ENCODE data around the gene MAP7D3. TPM values are rescaled to one million over a fixed set of nuclear protein-coding genes. Genes with fewer than 3 reads are reported as not detected.

The MAP7D3 gene
- total RNA-seq, 4 donors from 2014 or later: 10.5 to 26.1 (median 13.9) TPM

DNA sequence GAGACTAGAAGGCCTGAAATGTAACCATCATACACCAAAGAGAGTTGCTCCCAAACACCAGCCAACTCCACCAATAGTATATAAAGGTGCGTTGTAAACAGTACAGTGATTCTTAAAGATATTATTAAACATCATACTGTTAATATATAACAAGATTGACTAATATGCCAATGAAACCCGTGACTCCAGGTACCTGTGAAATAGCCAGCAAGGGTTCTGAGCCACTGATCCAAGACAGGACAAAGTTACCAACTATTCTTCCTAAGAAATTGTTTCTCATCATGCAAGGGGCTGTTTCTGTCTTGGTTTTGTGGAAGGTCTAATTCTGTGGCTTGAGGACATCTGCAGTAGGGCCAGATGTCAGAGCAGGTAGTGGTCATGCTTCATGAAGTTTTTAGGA lies 56.7 kb downstream of the MAP7D3 start:
- Histone ChIP-seq H3K27ac (peak overlapping the region; percentile 84 to 92 (median 84)), H3K4me3 (no peak overlapping the region), H3K4me1 (peaks cover 40 to 68% of the 10 kb centered on the region in 2 donors), H3K36me3 (peaks cover 0 to 9% of the 10 kb centered on the region in 2 donors), H3K27me3 (no peaks in the 10 kb centered on the region), H3K9me3 (no peaks in the 10 kb centered on the region)
- in situ Hi-C loops (cut with MboI; ENCODE audit: low sequenced_read_pairs in 4 of 4): no loop called here
- ATAC-seq (no peak), DNase-seq (no peak)
- intact Hi-C loops (cut with DNase I; ENCODE audit: low total_unique reads): no loop called here
- no peak for TF ChIP-seq POLR2A (IDR thresholded peaks at IDR 0.05)
- TF ChIP-seq, protein P1, sequence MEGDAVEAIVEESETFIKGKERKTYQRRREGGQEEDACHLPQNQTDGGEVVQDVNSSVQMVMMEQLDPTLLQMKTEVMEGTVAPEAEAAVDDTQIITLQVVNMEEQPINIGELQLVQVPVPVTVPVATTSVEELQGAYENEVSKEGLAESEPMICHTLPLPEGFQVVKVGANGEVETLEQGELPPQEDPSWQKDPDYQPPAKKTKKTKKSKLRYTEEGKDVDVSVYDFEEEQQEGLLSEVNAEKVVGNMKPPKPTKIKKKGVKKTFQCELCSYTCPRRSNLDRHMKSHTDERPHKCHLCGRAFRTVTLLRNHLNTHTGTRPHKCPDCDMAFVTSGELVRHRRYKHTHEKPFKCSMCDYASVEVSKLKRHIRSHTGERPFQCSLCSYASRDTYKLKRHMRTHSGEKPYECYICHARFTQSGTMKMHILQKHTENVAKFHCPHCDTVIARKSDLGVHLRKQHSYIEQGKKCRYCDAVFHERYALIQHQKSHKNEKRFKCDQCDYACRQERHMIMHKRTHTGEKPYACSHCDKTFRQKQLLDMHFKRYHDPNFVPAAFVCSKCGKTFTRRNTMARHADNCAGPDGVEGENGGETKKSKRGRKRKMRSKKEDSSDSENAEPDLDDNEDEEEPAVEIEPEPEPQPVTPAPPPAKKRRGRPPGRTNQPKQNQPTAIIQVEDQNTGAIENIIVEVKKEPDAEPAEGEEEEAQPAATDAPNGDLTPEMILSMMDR (IDR thresholded peaks at IDR 0.05 in 4 of 5, conservative IDR thresholded peaks at IDR 0.05 in 1 of 5): no peak

DNA sequence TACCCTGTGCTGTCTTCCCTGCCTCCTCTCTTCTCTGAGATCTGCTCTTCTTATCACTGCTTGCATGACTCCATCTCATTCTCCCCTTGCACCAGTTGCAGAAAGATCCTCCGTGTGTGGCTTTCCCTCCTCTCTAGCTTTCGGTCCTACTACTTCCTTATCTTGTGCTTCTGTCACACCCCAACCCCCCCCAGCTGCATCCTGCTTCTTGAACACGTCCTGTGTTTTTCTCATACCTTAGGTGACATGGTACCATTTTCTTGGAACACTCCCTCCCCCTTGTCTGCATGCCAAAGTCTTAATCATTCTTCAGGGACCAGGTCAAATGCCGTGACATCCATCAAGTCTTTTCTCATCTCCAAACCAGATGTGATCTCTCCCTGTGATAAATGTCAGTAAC lies 57.4 kb downstream of the MAP7D3 start:
- DNase-seq (no peak), ATAC-seq (no peak)
- TF ChIP-seq, protein P1 (IDR thresholded peaks at IDR 0.05 in 4 of 5, conservative IDR thresholded peaks at IDR 0.05 in 1 of 5): no peak
- TF ChIP-seq POLR2A (IDR thresholded peaks at IDR 0.05): no peak
- Histone ChIP-seq H3K27ac (peak overlapping the region; percentile 84 to 92 (median 84)), H3K9me3 (no peaks in the 10 kb centered on the region), H3K27me3 (no peaks in the 10 kb centered on the region), H3K4me1 (peaks cover 48 to 75% of the 10 kb centered on the region in 2 donors), H3K4me3 (peak overlapping the region in 3 of 4 donors; percentile 11 to 25 (median 22)), H3K36me3 (peaks cover 0 to 5% of the 10 kb centered on the region in 2 donors)
- in situ Hi-C loops (cut with MboI; ENCODE audit: low sequenced_read_pairs in 4 of 4): no loop called here
- intact Hi-C loops (cut with DNase I; ENCODE audit: low total_unique reads): no loop called here

DNA sequence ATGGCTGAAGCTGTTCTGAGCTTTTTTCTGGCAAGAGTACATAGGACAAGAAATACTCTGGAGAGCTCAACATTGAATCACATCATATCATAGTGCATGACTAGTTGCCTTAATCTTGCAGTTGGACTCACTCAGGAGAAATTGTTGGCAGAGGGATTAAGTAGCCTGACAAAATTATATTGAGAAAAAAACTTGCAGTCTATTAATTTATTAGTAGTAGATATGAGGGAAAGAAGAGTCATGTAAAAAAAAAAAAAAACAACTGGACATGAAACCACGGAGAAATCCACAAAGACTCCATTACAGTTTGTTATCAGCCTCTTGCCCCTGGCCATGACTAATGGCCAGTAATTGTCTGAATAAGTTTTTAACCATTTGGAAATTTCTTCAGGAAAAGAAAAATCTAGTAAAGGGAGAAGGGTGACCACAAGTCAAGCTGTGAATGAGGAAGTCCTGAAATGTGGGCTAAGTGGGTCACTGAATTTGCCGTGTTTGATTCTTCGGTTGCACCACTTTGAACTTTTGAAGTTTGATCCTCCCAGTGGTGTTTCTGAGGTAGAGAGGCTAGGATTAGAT lies 58.3 kb downstream of the MAP7D3 start:
- intact Hi-C loops (cut with DNase I; ENCODE audit: low total_unique reads) (no loop called here), in situ Hi-C loops (cut with MboI; ENCODE audit: low sequenced_read_pairs in 4 of 4) (no loop called here)
- Histone ChIP-seq H3K9me3 (no peaks in the 10 kb centered on the region), H3K27ac (peak overlapping the region; percentile 84 to 92 (median 84)), H3K4me3 (peak overlapping the region in 3 of 4 donors; percentile 11 to 25 (median 22)), H3K27me3 (no peaks in the 10 kb centered on the region), H3K36me3 (no peaks in the 10 kb centered on the region), H3K4me1 (peaks cover 51 to 81% of the 10 kb centered on the region in 2 donors)
- no peak for TF ChIP-seq POLR2A (IDR thresholded peaks at IDR 0.05)
- TF ChIP-seq, protein P1 (IDR thresholded peaks at IDR 0.05 in 4 of 5, conservative IDR thresholded peaks at IDR 0.05 in 1 of 5): no peak
- DNase-seq: no peak
- peak; percentile 59 to 71 for ATAC-seq

DNA sequence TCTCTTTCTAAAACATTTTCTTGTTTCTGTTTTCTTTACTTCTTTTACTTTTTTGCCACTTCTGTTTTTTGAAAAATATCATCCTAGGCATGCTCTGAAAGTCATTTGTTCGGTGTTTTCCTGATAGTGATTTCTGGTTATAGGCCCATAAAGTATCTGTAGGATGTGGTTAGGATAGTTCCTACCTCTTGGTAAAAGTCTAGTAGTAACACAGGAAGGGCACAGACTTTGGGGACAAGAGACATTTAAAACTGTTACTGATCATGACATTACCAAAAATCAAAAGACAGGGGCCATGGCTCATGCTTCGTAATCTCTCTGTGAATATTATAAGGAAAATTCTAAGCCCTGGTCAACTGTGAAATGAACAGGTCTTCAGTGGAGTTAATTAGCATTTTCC lies 59.1 kb downstream of the MAP7D3 start:
- intact Hi-C loops (cut with DNase I; ENCODE audit: low total_unique reads) (no loop called here), in situ Hi-C loops (cut with MboI; ENCODE audit: low sequenced_read_pairs in 4 of 4) (no loop called here)
- peaks cover 51 to 83% of the 10 kb centered on the region in 2 donors for H3K4me1 ChIP-seq
- no peaks in the 10 kb centered on the region for H3K9me3 ChIP-seq
- H3K27ac ChIP-seq: peak overlapping the region; percentile 84 to 92 (median 84)
- no peak overlapping the region for H3K4me3 ChIP-seq
- DNase-seq: no peak
- TF ChIP-seq, protein P1 (IDR thresholded peaks at IDR 0.05 in 4 of 5, conservative IDR thresholded peaks at IDR 0.05 in 1 of 5): no peak
- TF ChIP-seq POLR2A (IDR thresholded peaks at IDR 0.05): no peak
- ATAC-seq: no peak
- H3K27me3 ChIP-seq: no peaks in the 10 kb centered on the region
- H3K36me3 ChIP-seq: no peaks in the 10 kb centered on the region

Data from gastrocnemius medialis (tissue), 4 donors.